GM12872 (cell line): Measurements from ENCODE around the gene GABBR2.

Source experiments
- TF ChIP-seq, protein P1 (sequence below): IDR thresholded peaks from 3 replicates; pipeline ENCODE4 v1.5.1; 2011; ENCODE audit warnings: low read depth, mild to moderate bottlenecking, low read length, moderate library complexity; ENCODE audit not compliant: insufficient read depth

Gene GABBR2

DNA sequence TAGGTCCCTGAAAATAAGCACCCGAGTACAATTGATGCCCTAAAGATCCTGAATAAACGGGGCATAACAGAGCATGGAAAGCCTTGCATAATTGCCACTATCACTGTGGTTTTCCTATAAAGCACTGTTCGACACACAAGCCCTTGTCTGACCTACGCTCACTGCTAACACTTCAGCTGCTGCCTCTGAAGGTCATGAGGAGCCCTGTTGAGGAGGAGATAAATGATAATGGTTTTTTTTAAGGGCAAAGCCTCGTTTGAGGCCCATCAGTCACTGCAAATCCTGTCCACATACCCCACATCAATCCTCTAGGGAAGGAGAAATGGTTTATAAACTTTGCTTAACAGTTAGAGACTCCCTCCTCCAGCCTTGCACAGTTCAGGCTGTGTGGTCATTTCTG, 35.1 kb downstream of the GABBR2 start:
- TF ChIP-seq, protein P1, sequence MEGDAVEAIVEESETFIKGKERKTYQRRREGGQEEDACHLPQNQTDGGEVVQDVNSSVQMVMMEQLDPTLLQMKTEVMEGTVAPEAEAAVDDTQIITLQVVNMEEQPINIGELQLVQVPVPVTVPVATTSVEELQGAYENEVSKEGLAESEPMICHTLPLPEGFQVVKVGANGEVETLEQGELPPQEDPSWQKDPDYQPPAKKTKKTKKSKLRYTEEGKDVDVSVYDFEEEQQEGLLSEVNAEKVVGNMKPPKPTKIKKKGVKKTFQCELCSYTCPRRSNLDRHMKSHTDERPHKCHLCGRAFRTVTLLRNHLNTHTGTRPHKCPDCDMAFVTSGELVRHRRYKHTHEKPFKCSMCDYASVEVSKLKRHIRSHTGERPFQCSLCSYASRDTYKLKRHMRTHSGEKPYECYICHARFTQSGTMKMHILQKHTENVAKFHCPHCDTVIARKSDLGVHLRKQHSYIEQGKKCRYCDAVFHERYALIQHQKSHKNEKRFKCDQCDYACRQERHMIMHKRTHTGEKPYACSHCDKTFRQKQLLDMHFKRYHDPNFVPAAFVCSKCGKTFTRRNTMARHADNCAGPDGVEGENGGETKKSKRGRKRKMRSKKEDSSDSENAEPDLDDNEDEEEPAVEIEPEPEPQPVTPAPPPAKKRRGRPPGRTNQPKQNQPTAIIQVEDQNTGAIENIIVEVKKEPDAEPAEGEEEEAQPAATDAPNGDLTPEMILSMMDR: no peak

DNA sequence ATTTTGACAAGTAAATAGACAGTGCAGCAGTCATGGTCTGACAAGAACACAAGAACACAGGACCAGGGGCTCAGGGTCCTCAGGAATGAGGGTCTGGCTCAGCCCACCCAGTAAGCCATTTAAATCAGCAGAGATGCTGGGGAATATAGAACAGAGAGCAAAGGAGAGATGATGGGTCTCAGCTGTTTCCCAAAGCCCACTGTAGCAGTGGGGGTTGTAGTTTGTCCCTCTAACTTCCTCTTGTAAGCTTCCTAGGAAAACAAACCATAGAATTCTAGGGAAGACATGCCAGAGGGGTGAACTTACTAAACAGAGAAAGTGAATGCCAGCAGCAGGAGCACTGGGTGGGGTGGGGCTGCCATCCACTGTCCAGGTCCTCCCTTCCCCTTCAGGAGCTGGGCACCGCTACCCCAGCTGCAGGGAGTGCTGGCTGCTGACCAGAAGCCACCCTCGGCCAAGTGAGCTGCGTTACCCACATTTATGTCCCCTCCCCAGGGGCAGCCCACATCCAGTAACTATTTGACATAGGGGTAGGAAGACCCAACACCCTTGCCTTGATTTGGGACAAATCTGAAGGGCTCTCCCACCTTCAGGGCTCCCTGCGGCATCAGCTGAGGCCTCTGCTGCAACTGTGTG, 41.6 kb downstream of the GABBR2 start:
- TF ChIP-seq, protein P1: no peak

DNA sequence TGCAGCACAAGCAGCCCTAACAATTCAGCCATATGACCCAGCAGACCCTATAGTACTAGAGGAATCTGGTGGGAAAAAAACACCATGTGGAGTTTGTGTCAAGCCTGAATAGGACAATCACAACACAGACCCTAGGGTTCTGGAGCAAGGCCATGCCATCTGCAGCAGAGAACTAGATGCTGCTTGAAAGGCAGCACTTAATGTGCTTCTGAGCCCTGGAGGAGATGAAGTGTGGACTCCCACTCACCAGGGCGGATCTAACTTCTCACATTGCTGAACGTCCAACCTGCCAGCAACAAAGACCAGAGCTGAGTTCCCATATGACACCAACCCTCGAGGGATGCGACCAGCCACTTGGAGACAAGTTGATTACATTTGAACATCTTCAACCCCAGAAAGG, 43.2 kb downstream of the GABBR2 start:
- TF ChIP-seq, protein P1: no peak

DNA sequence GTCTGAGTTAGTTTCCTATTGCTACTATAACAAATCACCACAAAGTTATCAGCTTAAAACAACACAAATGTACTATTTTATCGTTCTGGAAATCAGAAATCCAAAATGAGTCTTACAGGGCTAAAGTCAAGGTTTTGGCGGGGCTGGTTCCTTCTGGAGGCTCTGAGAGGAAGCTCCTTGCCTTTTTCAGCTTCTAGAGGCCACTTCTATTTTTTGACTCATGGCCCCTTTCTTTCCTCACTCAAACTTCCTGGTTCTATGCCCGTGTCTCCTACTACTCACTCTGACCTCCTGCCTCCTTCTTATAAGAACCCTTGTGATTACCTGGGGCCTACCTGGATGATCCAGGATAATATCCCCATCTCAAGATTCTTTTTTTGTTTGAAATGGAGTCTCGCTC, 48.2 kb downstream of the GABBR2 start:
- TF ChIP-seq, protein P1: no peak

DNA sequence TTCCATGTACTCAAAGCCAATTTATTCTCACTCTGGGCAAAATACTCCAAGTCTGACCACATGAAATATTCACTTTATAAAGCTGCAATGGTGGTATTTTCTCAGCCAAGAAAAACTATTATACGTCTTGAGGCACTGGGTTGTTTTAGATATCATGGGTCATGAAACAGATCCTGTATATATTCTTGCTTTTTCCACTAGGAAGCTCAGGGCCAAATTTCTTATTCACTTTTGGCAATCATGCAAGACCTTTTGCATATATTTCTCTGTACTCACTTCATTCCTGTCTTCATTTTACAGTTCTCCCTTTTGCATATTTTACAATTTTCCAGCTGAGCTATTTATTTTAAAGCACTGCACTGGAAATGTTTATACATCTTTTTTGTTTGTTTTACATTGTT, 49.8 kb downstream of the GABBR2 start:
- TF ChIP-seq, protein P1: no peak

DNA sequence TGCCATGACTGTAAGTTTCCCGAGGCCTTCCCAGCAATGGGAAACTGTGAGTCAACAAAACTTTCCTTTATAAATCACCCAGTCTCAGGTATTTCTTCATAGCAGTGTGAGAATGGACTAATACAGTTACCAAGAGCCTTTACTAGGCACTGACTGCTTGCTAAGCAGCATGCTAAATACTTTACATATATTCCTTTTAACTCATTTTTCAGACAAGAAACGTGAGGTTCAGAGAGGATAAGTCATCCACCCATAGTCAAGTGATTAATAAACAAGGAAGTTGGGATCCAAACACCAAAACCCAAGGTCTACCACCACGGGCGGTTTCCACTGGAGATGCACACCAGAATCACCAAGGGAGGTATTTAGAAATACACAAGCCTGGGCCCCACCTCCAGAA, 50.8 kb downstream of the GABBR2 start:
- TF ChIP-seq, protein P1: no peak

DNA sequence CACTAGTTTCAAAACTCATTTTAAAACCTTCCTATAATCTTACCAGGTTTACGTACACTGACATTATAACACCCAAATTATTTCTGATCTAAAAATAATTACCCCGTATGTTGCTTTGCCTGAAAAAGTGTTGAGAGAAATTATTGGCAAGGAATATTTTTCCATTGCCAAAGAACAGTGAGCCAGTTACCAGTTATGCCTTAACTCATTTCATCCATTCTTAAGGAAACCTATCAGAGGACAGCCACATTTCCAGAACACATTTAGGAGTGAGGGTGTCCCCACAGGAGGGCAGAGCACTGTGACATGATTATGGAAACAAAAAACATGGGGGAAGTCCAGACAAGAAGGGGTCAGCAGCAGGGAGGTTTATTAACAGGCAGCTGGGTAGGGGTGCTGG, 52.2 kb downstream of the GABBR2 start:
- TF ChIP-seq, protein P1: no peak
